PC-3 (cell line): ENCODE measurements around the gene SLC2A3.
"Not testable (repeated sequence)": the region's sequence is repeated elsewhere in the genome, so short reads cannot be mapped to it uniquely, and the experiment has no call there.

Experiments used
- EZH2phosphoT487 ChIP-seq: fragments of 300-600 bp; sonication (generic); IDR thresholded peaks from 2 replicates; pipeline ENCODE4 v1.6.1; 2018; ENCODE audit warnings: mild to moderate bottlenecking, antibody characterized with exemption, low read length, borderline replicate concordance
- TF ChIP-seq, protein P1 (sequence below): fragments of 300-600 bp; sonication (generic); conservative IDR thresholded peaks from 2 replicates; pipeline ENCODE4 v1.5.1; 2017; ENCODE audit warnings: antibody characterized with exemption, low read depth, mild to moderate bottlenecking, low read length

DNA sequence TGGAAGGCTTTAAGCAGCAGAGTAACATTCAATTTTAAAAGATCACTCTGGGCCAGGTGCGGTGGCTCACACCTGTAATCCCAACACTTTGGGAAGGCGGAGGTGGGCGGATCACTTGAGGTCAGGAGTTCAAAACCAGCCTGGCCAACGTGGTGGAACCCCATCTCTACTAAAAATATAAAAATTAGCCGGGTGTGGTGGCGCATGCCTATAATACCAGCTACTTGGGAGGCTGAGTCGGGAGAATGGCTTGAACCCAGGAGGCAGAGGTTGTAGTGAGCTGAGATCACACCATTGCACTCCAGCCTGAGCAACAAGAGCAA lies 17.8 kb downstream of the SLC2A3 start:
- TF ChIP-seq, protein P1, sequence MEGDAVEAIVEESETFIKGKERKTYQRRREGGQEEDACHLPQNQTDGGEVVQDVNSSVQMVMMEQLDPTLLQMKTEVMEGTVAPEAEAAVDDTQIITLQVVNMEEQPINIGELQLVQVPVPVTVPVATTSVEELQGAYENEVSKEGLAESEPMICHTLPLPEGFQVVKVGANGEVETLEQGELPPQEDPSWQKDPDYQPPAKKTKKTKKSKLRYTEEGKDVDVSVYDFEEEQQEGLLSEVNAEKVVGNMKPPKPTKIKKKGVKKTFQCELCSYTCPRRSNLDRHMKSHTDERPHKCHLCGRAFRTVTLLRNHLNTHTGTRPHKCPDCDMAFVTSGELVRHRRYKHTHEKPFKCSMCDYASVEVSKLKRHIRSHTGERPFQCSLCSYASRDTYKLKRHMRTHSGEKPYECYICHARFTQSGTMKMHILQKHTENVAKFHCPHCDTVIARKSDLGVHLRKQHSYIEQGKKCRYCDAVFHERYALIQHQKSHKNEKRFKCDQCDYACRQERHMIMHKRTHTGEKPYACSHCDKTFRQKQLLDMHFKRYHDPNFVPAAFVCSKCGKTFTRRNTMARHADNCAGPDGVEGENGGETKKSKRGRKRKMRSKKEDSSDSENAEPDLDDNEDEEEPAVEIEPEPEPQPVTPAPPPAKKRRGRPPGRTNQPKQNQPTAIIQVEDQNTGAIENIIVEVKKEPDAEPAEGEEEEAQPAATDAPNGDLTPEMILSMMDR = not testable (repeated sequence)
- not testable (repeated sequence) for TF ChIP-seq EZH2phosphoT487
